GM18507 (cell line): ENCODE data around the gene HEG1.
"Not testable (repeated sequence)": the region's sequence is repeated elsewhere in the genome, so short reads cannot be mapped to it uniquely, and the experiment has no call there.

ENCODE experiments used
- DNase-seq: peaks from one replicate; pipeline ENCODE4 v3.0.0; 2011; ENCODE audit warnings: low read depth; ENCODE audit not compliant: insufficient read length; ENCODE audit errors: extremely low spot score
- FAIRE-seq: peaks from 2 replicates; lab custom pipeline; 2011; peaks lifted over from hg19 to GRCh38; lab: Jason Lieb, UNC

The HEG1 gene

GRCh38 chr3:125055913-125056745 lies at the start of gene HEG1:
Gene HEG1 (minus strand): TSS chr3:125055997. CDS start chr3:125055890, 107 bp downstream.
- FAIRE-seq (peak; percentile 62), DNase-seq (peak; percentile 79)

- FAIRE-seq (peak; percentile 59), DNase-seq (no peak)
Measured at GRCh38 chr3:125105116-125105515, 49.3 kb upstream of the HEG1 start.

GRCh38 chr3:125104639-125105038 lies 48.8 kb upstream of the HEG1 start:
- FAIRE-seq: peak; percentile 67

GRCh38 chr3:125103406-125103805 lies 47.6 kb upstream of the HEG1 start:
- DNase-seq (no peak), FAIRE-seq (no peak)

More at GRCh38 chr3:125104639-125105038, 48.8 kb upstream of the HEG1 start:
- DNase-seq: no peak

- FAIRE-seq: no peak
- DNase-seq: no peak
Measured at GRCh38 chr3:125102470-125102869, 46.7 kb upstream of the HEG1 start.

GRCh38 chr3:125098611-125099291 lies 43.0 kb upstream of the HEG1 start:
- DNase-seq: no peak
- no peak for FAIRE-seq

- FAIRE-seq (no peak), DNase-seq (no peak)
Measured at GRCh38 chr3:125090649-125091048, 34.9 kb upstream of the HEG1 start.

GRCh38 chr3:125087768-125088391 lies 32.1 kb upstream of the HEG1 start:
- DNase-seq (no peak), FAIRE-seq (no peak)

GRCh38 chr3:125085166-125085565 lies 29.4 kb upstream of the HEG1 start:
- peak; percentile 5 for FAIRE-seq

GRCh38 chr3:125083776-125084175 lies 28.0 kb upstream of the HEG1 start:
- no peak for FAIRE-seq
- no peak for DNase-seq

More at GRCh38 chr3:125085166-125085565, 29.4 kb upstream of the HEG1 start:
- no peak for DNase-seq

GRCh38 chr3:125082339-125082738 lies 26.5 kb upstream of the HEG1 start:
- not testable (repeated sequence) for FAIRE-seq, DNase-seq

- DNase-seq (no peak), FAIRE-seq (no peak)
Measured at GRCh38 chr3:125080077-125080476, 24.3 kb upstream of the HEG1 start.

GRCh38 chr3:125079675-125080045 lies 23.9 kb upstream of the HEG1 start:
- FAIRE-seq (no peak), DNase-seq (no peak)

GRCh38 chr3:125078951-125079674 lies 23.3 kb upstream of the HEG1 start:
- no peak for FAIRE-seq

GRCh38 chr3:125077864-125078263 lies 22.1 kb upstream of the HEG1 start:
- peak; percentile 56 for FAIRE-seq

More at GRCh38 chr3:125078951-125079674, 23.3 kb upstream of the HEG1 start:
- no peak for DNase-seq

GRCh38 chr3:125076464-125076863 lies 20.7 kb upstream of the HEG1 start:
- no peak for FAIRE-seq
- DNase-seq: no peak

More at GRCh38 chr3:125077864-125078263, 22.1 kb upstream of the HEG1 start:
- no peak for DNase-seq

GRCh38 chr3:125075738-125076137 lies 19.9 kb upstream of the HEG1 start:
- no peak for FAIRE-seq
- DNase-seq: no peak

- DNase-seq (no peak), FAIRE-seq (no peak)
Measured at GRCh38 chr3:125073390-125073905, 17.7 kb upstream of the HEG1 start.

- no peak for DNase-seq
- FAIRE-seq: no peak
Measured at GRCh38 chr3:125072749-125073389, 17.1 kb upstream of the HEG1 start.
